ENCODE measurements around the gene STARD4.

Gene STARD4, protein sequence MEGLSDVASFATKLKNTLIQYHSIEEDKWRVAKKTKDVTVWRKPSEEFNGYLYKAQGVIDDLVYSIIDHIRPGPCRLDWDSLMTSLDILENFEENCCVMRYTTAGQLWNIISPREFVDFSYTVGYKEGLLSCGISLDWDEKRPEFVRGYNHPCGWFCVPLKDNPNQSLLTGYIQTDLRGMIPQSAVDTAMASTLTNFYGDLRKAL

DNA sequence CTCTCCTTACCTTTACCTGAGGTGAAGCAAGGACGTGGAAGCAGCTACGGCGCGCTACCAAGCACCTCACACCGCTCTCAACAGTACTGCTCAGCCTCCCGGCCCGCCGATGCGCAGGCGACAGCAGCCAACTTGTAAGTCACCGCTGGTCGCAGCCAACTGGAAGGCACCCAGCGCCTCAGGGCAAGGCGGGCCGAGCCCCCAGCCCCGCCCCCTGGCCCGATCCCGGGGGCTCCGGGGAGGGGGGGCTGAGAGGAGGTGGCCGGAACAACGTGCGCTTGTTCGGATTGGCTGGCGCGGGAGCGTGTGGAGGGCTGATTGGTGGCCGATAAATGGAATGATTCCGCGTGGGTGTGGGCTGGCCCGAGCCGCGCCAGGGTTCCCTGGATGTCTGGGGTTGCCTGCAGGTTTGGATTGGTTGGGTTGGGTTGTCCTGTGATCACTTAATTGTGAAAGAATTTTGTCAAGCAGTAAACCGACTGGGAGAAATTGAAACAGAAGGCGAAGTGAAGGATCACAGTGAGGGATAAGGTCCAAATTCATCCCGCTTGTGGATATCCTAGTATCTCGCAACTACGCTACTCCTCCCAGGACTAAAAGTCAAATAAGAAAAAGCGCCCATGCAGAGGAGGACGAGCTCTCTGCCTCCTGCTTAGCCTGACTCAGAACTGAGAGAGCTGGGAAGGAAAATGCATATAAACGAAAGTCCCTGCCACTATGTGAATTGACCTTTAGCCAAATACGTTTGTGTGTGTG, at the start of gene STARD4:
Gene STARD4 (minus strand): TSS at position 161 of the 756 bp plus-strand sequence. CDS start 5,102 bp downstream, outside the sequence.
- peak; percentile 99 for DNase-seq (ENCODE audit: low read depth)

DNA sequence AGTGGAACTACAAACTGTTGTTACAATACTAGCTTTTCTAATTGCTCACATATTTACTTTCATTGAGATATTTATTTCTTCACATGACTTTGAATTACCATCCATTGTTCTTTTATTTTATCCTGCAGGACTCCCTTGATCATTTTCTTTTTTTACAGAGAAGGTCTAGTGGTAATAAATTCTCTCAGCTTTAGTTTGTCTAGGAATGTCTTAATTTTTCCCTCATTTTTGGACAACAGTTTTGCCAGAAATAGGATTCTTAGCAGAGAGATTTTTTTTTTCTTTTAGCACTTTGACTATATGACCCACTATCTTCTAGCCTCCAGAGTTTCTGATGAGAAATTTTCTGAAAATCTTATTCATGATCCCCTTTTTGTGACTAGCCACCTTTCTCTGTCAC, 47.3 kb upstream of the STARD4 start:
- DNase-seq (ENCODE audit: low read depth): no peak

DNA sequence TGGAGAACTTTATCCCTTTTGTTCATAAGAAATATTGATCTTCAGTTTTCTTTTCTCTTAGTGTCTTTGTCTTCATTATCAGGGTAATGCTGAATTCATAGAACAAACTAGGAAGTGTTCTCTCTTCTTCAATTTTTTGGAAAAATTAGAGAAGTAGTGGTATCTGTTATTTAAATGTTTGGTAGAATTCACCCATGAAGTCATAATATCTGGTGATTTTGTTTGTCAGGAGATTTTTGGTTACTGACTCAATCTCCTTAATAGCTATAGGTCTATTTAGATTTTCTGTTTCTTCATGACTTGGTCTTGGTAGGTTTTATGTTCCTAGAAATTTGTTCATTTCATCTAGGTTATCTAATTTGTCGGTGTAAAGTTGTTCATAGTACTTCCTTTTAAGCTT, 45.4 kb upstream of the STARD4 start:
- no peak for DNase-seq (ENCODE audit: low read depth)

DNA sequence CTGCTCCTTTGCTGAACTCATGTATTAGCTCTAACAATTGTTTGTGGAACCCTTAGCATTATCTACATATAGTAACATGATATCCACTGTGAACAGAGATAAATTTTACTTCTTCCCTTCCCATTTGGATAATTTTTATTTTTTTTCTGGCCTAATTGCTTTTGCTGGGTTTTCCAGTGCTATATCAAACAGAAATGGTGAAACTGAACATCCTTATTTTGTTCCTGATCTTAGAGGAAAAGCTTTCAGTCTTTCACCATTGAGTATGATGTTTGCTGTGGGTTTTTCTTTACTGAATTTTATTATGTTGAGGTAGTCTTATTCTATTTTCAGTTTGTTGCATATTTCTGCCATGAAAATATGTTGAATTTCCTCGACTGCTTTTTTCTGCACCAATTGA, 44.8 kb upstream of the STARD4 start:
- DNase-seq (ENCODE audit: low read depth): no peak

DNA sequence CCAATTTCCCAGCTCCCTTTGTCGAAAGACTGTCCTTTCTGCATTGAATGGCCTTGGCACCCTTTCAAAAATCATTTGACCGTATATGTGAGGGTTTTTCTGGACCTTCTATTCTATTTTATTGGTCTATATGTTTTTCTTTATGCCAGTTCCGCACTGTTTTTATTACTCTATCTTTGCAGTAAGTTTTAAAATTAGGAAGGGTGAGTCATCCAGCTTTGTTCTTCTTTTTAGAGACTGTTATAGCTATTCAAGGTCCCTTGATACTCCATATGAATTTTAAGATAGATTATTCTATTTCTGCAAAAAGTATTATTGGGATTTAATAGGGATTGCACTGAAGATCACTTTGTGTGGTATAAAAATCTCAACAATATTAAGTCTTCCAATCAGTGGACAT, 44.2 kb upstream of the STARD4 start:
- DNase-seq (ENCODE audit: low read depth): no peak

DNA sequence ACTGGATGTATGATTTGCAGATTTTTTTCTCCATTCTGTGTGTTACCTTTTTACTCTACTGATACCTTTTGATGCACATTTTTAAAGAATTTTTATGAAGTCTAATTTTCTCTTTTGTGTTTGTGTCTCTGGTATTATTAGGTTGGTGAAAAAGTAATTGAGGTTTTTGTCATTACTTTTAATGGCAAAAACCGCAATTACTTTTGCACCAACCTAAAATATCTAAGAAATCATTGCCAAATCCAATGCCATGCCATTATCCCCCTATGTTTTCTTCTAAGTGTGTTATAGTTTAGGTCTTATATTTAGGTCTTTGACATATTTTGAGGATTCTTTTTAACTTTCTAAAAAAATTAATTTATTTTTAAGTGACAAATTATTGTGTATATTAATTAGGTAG, 43.4 kb upstream of the STARD4 start:
- DNase-seq (ENCODE audit: low read depth): no peak

DNA sequence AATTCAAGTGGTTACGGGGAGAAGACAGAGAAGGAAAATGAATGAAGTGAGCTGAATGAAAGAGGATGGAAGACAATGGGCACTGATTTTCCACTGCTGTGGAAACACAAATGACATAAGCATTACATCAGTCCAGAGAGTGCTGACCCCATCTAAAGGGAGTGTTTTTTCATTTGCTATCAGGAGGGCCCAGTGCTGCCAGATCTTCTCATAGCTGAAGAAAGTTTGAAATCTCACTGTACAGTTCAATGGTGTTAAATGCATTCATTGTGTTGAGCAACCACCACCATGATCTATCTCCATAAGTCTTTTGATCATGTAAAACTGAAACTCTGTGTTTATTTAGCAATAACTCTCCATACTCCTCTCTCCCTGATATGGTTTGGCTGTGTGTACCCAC, 41.5 kb upstream of the STARD4 start:
- DNase-seq (ENCODE audit: low read depth): no peak

DNA sequence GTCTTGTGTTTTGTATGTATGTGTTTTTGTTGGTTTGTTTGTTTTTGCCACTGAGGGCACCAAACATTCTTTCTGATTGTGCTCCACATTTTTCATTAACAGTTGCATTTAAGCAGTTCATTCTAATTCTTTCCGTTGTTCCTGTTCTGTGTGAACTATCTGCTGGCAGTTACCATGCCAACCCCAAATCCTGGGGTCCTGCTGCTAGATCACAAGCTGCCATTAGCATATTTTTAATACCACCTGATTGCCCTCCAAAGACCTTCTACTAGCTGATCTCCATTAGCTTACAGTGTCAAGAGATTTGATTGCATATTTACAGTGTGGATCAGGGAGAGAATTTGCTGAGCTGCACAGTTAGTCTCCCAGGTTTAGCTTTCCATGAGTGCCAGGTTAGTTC, 40.6 kb upstream of the STARD4 start:
- DNase-seq (ENCODE audit: low read depth): no peak

DNA sequence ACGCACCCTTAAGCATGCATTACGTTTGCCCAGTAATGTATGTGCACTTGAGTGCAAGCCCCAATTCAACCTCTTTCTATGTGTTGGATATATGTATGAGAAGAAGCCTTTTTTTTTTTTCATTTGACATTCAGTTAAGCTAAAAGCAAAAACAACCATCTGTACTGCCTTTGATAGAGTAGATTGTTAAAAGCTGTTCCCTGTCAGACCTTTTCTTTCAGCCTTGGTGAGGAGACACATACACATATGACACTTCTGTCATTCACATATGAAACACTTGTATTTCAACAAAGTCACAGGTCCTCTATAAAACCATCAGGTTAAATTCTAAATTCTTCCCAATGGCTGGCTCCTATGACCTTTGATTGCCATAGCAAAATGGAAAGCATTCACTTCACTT, 40.2 kb upstream of the STARD4 start:
- no peak for DNase-seq (ENCODE audit: low read depth)

DNA sequence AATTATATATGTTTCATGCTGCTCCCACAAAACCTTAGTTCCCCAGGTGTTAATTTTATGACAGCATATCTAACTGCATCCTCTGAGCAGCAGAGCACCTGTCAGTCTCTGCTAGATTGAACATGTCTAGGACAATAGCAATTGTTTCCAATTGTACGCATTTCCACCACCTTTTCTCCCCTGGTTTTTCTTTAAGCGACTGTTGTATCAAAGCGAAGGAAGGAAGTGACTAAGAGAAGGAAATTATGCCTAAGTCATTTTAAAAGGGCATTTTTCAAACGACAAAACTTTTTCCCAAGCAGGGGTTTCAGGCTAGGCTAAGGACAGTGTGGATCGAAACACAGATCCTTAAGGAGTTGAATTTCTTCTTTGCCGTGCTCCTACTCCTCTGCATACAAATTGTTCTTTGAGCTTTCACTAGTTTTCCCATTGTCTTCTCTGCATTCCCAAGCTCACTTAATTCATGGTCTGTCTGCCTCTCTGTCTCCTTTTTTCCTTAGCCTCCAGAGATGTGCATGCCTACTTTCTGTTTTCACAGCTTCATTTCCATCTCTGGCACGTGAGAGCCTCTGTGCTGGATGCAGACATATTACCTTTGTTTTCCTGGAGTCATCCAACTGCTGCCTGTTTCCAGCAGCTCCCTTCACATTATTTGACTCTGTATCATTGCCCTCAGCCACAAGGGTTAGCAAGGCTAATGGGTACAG, 39.4 kb upstream of the STARD4 start:
- no peak for DNase-seq (ENCODE audit: low read depth)

DNA sequence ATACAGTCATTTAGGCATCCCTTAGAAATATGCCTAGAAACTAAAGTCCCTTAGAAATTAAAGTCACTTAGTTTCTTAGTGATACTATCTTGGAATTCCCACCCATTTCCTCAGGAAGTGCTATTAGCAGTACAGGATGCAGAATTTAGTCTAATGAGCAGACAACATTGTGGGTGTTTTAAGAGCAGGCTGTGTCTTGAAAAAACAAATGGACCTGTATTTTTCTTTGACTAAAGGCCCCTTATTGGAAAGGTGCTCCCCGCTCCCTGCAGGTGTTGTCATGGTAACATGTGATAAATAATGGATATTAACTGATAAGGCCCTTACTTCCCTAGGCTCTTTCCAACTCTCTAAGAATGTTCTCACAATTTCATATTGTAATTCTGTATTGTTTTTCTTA, 38.8 kb upstream of the STARD4 start:
- no peak for DNase-seq (ENCODE audit: low read depth)

DNA sequence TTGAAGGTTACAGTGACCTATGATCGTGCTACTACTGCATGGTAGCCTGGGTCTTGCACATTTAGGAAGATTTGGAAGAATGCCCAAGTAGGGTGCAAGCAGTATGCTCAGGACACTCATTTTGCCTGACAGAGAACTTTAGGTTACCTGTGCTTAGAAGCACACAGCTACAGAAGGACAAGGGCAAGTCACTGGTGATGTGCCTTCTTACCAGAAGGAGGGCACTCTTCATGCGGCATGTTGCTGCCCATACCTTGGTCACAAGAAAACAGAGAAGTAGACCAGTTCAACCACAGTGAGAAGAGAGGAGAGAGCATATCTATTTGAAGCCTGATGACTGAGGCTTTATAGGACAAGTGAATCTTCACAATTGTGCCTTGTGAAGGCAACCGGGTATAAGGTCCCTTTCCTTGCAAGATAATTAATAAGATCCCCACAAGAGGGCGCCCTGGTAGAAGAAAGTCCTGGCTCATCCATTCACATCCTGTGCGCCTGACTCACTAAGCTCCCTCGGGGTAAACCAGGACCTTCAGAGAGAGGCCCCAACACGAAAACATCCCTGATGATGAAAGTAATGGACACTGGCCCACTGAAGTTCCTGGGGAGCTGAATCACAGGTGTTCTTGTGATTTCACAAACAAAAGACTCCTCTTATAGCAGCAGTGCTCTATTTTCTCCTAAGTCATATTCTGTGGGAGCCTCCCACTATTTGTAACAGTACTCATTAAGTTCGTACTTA, 38.1 kb upstream of the STARD4 start:
- peak; percentile 94 for DNase-seq (ENCODE audit: low read depth)

DNA sequence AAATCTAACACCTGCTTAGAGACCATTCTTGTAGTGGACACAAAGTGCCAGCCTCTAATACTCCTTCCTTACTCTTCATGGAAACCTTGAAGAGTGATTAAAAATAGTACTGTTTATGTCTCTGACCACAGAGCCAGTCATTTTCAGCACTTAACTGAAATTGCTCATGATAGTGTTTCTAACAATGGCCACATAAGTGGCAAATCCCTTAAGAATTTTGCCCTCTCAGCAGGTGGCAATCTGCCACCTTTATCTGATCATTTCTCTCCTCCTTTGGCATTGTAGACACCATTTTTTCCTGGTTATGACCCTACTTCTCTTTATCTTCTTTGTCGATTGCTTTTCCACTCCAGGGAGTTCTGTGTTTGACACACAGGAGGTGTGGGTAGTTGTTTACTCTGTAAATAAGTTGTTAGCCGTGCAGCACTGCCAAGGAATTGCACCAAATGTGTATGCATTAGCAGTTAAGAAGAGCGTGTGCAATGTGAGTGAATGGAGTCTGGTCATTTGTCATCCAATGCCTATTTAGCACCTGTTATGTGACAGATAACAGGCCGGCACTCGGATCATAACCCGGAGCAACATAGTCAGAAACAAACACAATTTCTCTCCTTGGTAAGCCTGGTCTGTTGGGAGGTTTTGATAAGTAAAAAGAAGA, 36.8 kb upstream of the STARD4 start:
- DNase-seq (ENCODE audit: low read depth): no peak

DNA sequence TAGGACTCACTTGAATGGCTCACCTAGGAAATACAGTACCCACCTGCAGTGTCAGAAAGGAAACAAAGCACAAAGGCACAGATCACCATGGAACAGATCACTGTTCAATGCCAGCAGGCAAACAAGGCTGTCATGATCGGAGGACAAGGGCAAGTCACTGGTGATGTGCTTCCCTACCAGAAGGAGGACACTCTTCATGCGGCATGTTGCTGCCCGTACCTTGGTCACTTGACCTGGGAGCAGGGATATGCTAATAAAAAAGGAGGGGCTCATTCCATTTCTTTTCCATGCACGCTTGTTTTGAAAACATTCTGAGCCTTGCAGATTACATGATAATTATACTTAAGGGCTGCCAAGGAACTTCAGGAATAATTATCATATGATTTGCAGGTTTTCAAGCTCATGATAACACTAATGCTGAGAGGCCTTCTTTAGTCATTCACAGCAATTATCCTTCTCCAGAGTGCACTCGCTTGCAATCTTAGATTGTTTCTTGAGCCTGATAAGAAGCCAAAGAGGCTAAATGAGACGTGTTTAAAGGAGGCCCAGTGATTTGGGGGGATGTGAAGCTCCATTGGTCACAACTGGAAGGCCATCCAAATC, 36.1 kb upstream of the STARD4 start:
- no peak for DNase-seq (ENCODE audit: low read depth)

DNA sequence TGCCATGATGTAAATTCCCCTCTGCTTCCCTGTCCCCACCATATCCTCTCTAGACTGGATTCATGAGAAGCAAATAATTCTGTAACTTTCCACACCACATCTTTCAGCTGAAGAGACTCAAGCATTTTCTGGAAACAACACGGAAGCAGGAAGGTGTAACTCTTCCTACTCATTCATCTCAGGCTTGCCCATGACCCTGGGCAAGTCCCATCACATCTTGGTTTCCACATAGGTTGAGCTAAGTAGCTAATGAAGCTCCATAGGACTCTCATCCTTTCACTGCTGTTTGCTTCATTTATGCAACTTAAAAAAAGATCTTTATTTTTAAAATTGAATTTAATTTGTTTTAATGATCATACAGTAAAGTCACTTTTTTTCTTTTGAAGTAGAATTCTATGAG, 32.7 kb upstream of the STARD4 start:
- no peak for DNase-seq (ENCODE audit: low read depth)

DNA sequence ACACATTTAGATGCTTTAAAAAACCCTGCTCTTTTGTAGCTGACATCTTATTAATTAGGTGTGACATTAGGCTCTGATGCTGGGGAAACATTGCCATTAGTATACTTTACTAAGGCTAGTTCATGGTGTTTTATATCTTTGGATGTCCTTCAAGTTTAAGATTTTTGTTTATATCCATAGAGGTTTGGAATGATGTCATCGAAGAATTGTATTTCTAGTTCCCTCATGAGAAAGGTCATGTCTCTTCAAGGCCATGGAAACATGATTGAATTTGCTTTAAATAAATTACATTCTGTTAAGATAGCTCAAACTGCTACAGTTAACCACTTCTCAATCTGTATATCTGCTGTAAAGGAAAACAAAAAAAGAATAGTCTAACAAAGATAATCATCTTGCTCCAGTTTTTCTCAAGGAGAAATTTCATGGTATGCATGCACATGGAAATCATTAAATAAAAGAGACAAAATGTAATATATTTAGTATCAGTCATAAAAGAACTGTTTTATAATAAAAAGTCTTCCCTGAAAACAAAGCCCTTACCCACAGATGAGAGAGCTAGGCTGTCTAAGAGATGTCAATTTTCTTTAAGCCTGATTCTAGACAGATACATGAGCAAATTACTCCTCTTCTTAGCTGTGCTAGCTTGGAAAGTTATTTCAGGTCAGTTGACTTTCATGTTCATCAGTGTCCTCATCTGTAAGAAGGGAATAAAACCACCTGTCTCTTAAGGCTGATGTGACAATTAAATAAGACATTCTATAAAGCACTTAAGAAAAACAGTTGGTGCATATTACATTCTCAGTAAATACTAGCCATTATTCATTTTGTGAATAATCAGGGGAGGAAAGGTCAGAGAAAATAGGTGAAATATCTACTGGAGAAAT, 25.0 kb upstream of the STARD4 start:
- peak; percentile 64 for DNase-seq (ENCODE audit: low read depth)

DNA sequence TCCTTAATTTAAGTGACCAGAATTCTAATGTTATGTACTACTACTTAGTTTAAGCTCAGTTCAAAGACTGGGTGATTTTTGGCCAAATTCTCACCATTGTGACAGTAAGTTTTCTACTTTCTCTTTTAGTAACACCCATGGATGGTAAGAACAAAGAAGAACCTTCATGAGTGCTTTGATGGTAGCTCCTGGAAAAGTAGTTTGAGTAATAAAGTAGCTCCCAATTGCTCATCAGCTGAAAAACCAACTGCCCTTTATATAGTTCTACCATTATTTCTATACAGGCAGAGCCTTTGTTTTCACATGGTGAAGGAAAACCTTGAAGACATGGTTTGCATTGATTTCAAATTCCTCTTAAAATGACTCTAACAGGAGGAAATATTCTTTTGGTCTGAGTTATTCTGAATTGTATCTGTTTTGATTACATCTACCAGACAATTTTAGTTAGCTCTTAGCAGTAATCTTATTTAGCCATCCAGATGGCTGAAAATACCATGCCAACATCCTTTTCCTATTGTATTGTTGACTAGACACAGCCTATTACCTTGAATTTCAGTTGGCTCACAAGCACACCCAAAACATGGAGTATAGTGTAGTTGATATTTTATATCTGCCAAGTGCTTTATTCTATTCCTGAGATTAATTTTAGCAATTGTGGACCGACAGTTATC, 23.7 kb upstream of the STARD4 start:
- DNase-seq (ENCODE audit: low read depth): no peak

DNA sequence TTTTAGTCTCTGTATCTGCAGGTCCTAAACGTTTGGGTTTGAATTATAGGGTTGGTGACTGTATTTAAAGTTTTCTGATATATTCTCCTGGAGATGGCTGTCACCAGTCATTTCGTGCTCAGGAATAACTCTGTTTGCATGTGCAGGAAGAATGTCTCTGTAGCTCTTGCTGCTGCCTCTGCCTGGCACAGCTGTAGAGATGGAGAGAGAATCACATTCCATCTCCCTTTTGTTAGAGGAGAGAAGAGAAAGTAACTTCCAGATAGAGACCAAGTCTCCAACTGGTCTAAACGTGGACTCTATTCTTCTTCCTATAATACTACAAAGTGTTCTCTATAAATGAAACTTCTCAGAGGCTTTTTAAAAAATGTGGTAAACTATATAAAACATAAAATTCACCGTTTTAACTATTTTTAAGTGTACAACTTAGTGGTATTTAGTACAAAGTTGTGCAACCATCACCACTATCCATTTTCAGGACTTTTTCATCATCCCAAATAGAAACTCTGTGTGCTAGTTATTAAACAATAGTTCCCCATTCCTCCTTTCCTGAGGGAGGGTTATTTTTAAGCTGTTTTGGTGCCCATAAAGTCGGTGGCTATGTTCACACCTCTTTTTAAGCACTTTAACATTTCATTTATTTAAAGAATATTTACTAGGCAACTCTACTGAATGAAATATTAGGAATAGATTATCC, 20.7 kb upstream of the STARD4 start:
- DNase-seq (ENCODE audit: low read depth): peak; percentile 19

DNA sequence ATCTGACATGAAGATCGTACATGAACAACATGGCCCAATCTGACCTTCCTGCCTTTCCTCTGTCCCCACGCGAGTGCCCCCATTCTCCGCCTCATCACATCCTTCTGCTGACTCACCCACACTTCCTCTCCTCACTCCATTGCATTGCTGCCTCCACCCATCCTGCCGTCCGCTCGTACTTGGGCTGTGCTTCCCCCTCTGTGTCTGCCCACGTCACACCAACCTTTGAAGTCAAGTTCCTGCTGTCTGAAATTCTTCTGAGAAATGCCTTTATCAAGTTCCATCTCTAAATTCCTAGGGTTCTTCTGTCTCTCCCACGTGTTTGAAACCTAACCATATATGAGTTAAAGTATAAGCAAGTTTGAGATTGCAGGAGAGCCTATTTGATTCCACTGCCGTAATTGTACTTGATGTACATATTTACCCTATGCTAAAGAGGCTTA, 18.0 kb upstream of the STARD4 start:
- DNase-seq (ENCODE audit: low read depth): peak; percentile 18

Measured in fibroblast of gingiva (primary cell).